Ascending aorta (tissue), 2 donors: ENCODE results near the gene SLC43A2. TPM values are rescaled to one million over a fixed set of nuclear protein-coding genes. Genes with fewer than 3 reads are reported as not detected.

Experiments used
- DNase-seq, 2 donors: peaks; one replicate each; pipeline ENCODE4 v3.0.0-alpha.2; 2019; ENCODE audit warnings: low spot score in 2 of 2
- H3K27ac ChIP-seq, 2 donors: fragments of 200-600 bp; sonication (generic); one replicate each; pipeline ENCODE4 v1.5.1; 2016 to 2017; ENCODE audit warnings: mild to moderate bottlenecking in 1 of 2
- H3K27me3 ChIP-seq: fragments of 200-600 bp; sonication (generic); one replicate; pipeline ENCODE4 v1.5.1; 2017
- H3K36me3 ChIP-seq, 2 donors: fragments of 200-600 bp; sonication (generic); one replicate each; pipeline ENCODE4 v1.5.1; 2016
- H3K4me1 ChIP-seq, 2 donors: fragments of 200-600 bp; sonication (generic); one replicate each; pipeline ENCODE4 v1.5.1; 2016 to 2017; ENCODE audit warnings: mild to moderate bottlenecking in 1 of 2
- H3K4me3 ChIP-seq, 2 donors: fragments of 200-600 bp; sonication (generic); one replicate each; pipeline ENCODE4 v1.5.1; 2016 to 2017; ENCODE audit warnings: mild to moderate bottlenecking in 1 of 2
- H3K9me3 ChIP-seq, 2 donors: fragments of 200-600 bp; sonication (generic); one replicate each; pipeline ENCODE4 v1.5.1; 2016
- CTCF ChIP-seq, 3 experiments: fragments of 200-600 bp in 2 of 3; fragments of 450-650 bp in 1 of 3; sonication (generic) in 2 of 3; IDR thresholded peaks; one replicate each; pipeline ENCODE4 v1.5.1; 2016 to 2019; ENCODE audit warnings: antibody characterized with exemption in 3 of 3, mild to moderate bottlenecking in 1 of 3, moderate library complexity in 1 of 3
- intact Hi-C: fragments of 100-400 bp; cut with DNase I; formaldehyde crosslinking; loops from one replicate; pipeline ENCODE4 v1.15.1; 2023
- total RNA-seq: library from RNA; depleted of rRNA; stranded (reverse); fragments of >200 nt; gene quantifications from one replicate; pipeline ENCODE4 v1.1.0, GENCODE V29; 2016

Gene SLC43A2
- total RNA-seq, 1 donor from 2014 or later = 27.6 TPM

- DNase-seq = no peak
- H3K9me3 ChIP-seq = no peaks in the 10 kb centered on the region
- no peak for TF ChIP-seq CTCF (IDR thresholded peaks at IDR 0.05)
- intact Hi-C loops = no loop called here
- no peaks in the 10 kb centered on the region for H3K4me1 ChIP-seq
- peaks cover 0 to 8% of the 10 kb centered on the region in 2 donors for H3K36me3 ChIP-seq
- H3K27ac ChIP-seq = no peak overlapping the region
- H3K4me3 ChIP-seq = no peak overlapping the region
- H3K27me3 ChIP-seq = no peaks in the 10 kb centered on the region
Measured at GRCh38 chr17:1612400-1612799, 16.2 kb downstream of the SLC43A2 start.

GRCh38 chr17:1611715-1612114, 16.9 kb downstream of the SLC43A2 start:
- H3K27me3 ChIP-seq = no peaks in the 10 kb centered on the region
- H3K36me3 ChIP-seq = peaks cover 0 to 8% of the 10 kb centered on the region in 2 donors
- TF ChIP-seq CTCF (IDR thresholded peaks at IDR 0.05) = no peak
- no peaks in the 10 kb centered on the region for H3K4me1 ChIP-seq
- intact Hi-C loops = no loop called here
- no peaks in the 10 kb centered on the region for H3K9me3 ChIP-seq
- DNase-seq = no peak
- no peak overlapping the region for H3K27ac ChIP-seq
- H3K4me3 ChIP-seq = no peak overlapping the region

DNA sequence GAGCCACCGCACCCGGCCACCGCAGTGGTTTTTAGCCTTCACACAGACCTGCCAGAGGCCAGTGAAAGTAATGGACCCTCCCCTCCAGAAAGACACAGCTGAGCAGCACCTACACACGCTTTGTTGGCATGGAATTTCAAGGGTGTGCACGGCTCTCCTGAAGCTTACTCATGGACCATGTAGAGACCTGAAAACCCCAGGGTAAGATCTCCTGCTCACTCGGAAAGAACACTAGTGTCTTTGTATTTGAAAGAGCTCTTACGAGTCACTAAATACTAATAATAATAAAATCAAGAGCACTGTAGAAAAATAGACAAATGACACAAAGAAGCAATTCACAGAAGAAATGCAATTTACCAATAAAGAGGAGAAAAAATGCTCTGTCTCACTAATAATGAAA, 20.0 kb downstream of the SLC43A2 start:
- intact Hi-C loops = no loop called here
- TF ChIP-seq CTCF (IDR thresholded peaks at IDR 0.05) = no peak
- H3K36me3 ChIP-seq = no peaks in the 10 kb centered on the region
- H3K9me3 ChIP-seq = no peaks in the 10 kb centered on the region
- no peaks in the 10 kb centered on the region for H3K4me1 ChIP-seq
- DNase-seq = no peak
- H3K27me3 ChIP-seq = no peaks in the 10 kb centered on the region
- H3K27ac ChIP-seq = no peak overlapping the region
- H3K4me3 ChIP-seq = no peak overlapping the region

GRCh38 chr17:1607971-1608320, 20.7 kb downstream of the SLC43A2 start:
- Histone ChIP-seq H3K4me3 (no peak overlapping the region), H3K4me1 (no peaks in the 10 kb centered on the region), H3K27ac (peak overlapping the region in 1 of 2 donors; percentile 37), H3K9me3 (no peaks in the 10 kb centered on the region), H3K27me3 (no peaks in the 10 kb centered on the region), H3K36me3 (no peaks in the 10 kb centered on the region)
- intact Hi-C loops = no loop called here
- no peak for DNase-seq
- TF ChIP-seq CTCF (IDR thresholded peaks at IDR 0.05) = no peak

GRCh38 chr17:1606352-1606985, 22.2 kb downstream of the SLC43A2 start:
- DNase-seq = no peak
- peak overlapping the region; percentile 41 to 45 for H3K27ac ChIP-seq
- H3K36me3 ChIP-seq = no peaks in the 10 kb centered on the region
- no peaks in the 10 kb centered on the region for H3K4me1 ChIP-seq
- no peak for TF ChIP-seq CTCF (IDR thresholded peaks at IDR 0.05)
- H3K9me3 ChIP-seq = no peaks in the 10 kb centered on the region
- H3K4me3 ChIP-seq = no peak overlapping the region
- intact Hi-C loops = no loop called here
- no peaks in the 10 kb centered on the region for H3K27me3 ChIP-seq
